ENCODE data around the gene RRM2.

- no peak for TF ChIP-seq IRF2 (CRISPR knock-in tag; IDR thresholded peaks at IDR 0.05; ENCODE audit: borderline replicate concordance, low read depth)
- no peak for TF ChIP-seq CTCF (IDR thresholded peaks at IDR 0.05)
- TF ChIP-seq NR3C1 (CRISPR knock-in tag; conservative IDR thresholded peaks at IDR 0.05; ENCODE audit: low read depth): no peak
Measured at GRCh38 chr2:10136101-10136934, 13.8 kb downstream of the RRM2 start.

Data from WTC11 (cell line).